Mesangial cell (primary cell): Measurements from ENCODE around the gene RETREG1. TPM values are rescaled to one million over a fixed set of nuclear protein-coding genes. Genes with fewer than 3 reads are reported as not detected.

ENCODE experiments used
- total RNA-seq: library from RNA; depleted of rRNA; stranded (reverse); fragments of >200 nt; gene quantifications from 2 replicates; pipeline ENCODE4 v1.2.3, GENCODE V29; 2015

Gene RETREG1
- total RNA-seq, result 3.3 and 6.0 TPM in 2 replicates

GRCh38 chr5:16616536-16617273, at the start of gene RETREG1:
RETREG1 (minus strand) TSS chr5:16616997; CDS start chr5:16616971, 26 bp downstream.

GRCh38 chr5:16465544-16466432, 151.0 kb downstream of the RETREG1 start, which contains the start of gene ZNF622:
ZNF622 (minus strand) TSS chr5:16465800; CDS start chr5:16465665, 135 bp downstream.

Other genes starting within 250 kb of the RETREG1 start
- gene ZNF622, start 151.2 kb downstream of the RETREG1 start, total RNA-seq, result 23.1 and 26.9 TPM in 2 replicates